DMS 273 (cell line): ENCODE data around the gene POLR2J3.
"Not testable (repeated sequence)": the region's sequence is repeated elsewhere in the genome, so short reads cannot be mapped to it uniquely, and the experiment has no call there.

Experiments
- DNase-seq: peaks from one replicate; lab custom pipeline; 2025; ENCODE audit not compliant: unreplicated experiment; lab: John Stamatoyannopoulos, UW

POLR2J3 gene

DNA sequence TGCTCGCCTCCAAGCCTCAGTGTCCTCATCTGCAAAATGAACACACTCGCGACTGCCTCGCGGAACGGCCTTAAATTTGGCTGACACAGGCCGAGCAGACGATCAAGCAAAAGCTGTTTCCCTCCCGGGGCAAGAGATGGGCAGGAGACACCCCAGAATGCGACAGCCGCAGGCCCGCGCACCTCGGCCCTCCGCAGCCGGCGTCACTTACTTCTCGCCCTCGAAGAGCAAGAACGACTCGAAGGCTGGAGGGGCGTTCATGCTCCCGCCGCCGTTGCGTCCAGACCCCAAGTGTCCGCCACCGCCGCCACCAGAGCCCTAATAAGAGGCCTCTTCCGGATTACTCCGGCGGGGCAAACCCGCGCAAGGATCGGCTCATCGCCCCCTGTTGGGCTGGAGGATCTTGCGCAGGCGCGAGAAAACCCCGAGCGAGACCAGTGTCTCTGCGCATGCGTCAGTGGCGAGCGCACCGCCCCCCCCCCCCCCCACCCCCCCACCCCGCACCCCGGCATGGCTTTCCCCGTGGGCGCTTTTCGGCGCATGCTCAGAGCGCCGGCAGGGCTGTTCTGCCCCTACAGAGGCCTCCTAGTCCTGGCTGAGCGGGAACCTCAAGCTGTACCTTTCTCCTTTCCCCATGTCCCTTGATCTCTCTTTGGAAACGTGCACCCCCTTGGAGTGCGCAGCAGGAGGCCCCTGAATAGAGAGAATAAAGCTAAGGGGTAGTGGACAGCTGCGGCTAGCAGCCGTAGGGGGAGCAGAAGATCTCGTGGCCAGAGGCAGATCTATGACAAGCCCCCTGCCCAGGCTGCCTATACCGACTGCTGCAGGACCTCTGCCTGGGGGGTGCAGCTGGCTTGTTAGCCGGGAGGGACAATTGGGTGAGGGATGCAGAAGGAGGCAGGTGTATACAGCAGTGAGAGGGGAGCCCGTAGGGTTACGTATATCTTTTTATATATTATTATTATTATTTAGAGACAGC is at the start of gene POLR2J3:
Gene POLR2J3 (minus strand): TSS at position 323 of the 979 bp plus-strand sequence. CDS start 62 bp downstream, at position 261.
- DNase-seq, result not testable (repeated sequence)

GRCh38 chr7:102618122-102618521 is 45.7 kb upstream of the POLR2J3 start:
- not testable (repeated sequence) for DNase-seq

GRCh38 chr7:102616507-102617125 is 44.2 kb upstream of the POLR2J3 start, which contains the start of gene RASA4:
RASA4 (minus strand) TSS chr7:102616756; CDS start chr7:102616689, 67 bp downstream.
- DNase-seq, result not testable (repeated sequence)

DNA sequence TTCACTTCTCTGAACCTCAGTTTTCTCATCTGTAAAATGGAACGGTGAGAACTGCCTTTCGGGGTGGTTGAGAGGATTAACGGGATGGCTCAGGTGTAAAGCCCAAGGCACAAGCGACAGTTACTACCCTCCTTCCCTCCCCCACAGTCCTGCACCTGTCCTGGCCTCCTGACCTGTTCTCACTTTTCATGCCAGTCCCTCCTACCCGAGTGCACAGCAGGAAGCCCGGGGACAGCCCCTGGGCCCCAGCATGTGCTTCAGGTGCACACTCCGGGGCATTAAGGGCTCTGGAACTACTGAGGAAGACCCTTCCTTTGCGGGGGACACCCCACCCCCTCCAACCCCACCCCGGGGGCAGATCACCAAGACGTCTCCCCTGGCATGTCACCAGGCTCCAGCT is 43.5 kb upstream of the POLR2J3 start:
- DNase-seq, result not testable (repeated sequence)

DNA sequence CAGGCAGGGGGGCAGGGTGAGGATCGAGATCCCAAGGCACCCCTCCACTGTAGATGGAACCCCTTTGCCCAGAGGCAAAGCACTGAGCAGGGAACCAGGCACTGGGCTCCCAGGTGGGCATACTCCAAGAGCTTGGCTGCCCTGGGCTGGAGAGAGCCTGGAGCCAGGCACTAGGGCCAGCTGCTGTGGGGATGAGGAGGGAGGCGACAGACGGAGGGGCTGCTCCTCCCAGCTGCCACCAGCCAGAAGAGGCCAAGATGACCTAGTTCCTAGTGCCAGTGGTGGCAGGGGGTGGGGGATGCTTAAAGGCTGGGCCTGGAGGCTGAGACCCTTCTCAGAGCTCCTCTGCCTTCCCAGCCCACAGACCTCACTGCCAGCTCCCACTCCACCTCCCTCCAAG is 42.5 kb upstream of the POLR2J3 start:
- not testable (repeated sequence) for DNase-seq

DNA sequence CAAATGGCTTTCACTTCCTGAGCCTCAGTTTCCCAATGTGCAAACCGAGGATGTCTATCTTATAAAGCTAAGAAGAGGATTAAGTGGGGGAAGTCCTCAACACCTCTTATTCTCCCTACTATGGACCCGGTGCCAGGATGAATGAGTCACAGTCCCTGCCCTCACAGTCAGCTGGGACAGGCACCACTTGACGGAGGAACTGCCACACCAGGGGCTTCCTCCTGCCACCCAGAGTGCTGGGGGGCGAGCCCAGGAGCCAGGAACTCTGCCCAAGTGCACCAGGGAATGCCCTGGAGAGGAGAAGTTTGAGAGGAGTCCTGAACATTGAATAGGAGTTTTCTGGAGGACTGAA is 41.9 kb upstream of the POLR2J3 start:
- DNase-seq, result not testable (repeated sequence)

GRCh38 chr7:102613575-102614345 is 41.4 kb upstream of the POLR2J3 start:
- not testable (repeated sequence) for DNase-seq

GRCh38 chr7:102611675-102612325 is 39.4 kb upstream of the POLR2J3 start:
- not testable (repeated sequence) for DNase-seq

DNA sequence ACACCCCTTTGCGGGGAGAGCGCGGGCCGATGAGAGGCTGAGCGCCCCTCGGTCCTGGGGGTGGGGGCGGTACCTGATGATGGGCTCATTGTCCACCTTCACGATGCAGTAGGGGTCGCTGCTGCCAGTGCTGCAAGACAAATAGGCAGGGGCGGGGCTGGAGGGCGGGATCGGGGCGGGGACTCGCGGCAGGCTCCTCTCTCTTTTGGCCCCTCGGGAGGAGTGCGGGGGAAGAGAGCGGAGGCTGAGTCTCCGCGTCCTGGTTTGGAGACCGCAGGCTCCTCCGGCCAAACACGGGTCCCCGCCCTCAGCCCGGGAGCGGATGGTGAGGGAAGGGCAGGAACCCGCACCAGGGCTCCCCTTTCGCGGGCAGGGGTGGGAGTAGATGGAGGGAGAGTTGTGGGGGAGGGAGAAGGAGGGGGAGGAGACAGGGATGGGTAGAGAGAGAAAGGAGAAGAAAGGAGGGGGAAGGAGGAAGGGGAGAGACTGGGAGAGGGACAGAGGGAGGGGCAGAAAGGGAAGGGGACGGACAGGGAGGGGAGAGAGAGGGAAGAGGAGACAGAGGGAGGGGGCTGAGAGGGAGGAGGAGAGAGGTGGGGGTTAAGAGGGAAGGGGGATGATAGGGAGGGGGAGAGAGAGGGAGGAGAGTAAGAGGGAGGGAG is 38.8 kb upstream of the POLR2J3 start:
- not testable (repeated sequence) for DNase-seq

- DNase-seq, result not testable (repeated sequence)
Observed at GRCh38 chr7:102610441-102610840, 38.1 kb upstream of the POLR2J3 start.

DNA sequence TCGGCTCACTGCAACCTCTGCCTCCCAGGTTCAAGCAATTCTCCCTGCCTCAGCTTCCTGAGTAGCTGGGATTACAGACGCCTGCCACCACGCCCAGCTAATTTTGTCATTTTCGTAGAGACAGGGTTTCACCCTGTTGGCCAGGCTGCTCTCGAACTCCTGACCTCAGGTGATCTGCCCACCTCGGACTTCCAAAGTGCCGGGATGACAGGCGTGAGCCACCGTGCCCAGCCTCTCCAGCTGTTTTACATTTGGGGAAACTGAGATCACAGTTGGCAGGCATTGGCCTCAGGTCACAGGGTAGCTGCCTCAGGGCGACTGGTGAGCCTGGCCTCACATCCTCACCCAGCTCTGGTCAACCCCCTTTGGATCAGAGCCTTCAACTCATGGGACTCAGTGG is 37.4 kb upstream of the POLR2J3 start:
- not testable (repeated sequence) for DNase-seq

DNA sequence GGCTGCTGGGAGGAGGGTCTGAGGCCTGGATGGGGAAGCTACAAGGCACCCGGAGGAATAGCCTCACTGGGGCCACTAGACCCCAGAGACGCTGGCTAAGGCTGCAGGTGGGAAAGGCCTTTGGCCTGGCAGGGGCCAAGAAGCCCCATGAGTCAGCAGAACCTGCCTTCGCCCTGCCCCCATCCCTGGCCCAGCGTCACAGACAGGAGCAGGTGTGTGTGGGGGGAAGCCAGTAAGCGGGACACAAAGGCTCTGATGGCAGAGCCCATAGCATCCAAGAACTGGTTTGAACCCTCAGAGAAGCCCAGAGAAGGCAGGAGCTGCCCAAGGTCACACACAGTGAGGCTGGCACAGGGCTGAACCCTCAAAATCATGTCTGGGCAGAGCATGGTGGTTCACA is 34.5 kb upstream of the POLR2J3 start:
- not testable (repeated sequence) for DNase-seq

DNA sequence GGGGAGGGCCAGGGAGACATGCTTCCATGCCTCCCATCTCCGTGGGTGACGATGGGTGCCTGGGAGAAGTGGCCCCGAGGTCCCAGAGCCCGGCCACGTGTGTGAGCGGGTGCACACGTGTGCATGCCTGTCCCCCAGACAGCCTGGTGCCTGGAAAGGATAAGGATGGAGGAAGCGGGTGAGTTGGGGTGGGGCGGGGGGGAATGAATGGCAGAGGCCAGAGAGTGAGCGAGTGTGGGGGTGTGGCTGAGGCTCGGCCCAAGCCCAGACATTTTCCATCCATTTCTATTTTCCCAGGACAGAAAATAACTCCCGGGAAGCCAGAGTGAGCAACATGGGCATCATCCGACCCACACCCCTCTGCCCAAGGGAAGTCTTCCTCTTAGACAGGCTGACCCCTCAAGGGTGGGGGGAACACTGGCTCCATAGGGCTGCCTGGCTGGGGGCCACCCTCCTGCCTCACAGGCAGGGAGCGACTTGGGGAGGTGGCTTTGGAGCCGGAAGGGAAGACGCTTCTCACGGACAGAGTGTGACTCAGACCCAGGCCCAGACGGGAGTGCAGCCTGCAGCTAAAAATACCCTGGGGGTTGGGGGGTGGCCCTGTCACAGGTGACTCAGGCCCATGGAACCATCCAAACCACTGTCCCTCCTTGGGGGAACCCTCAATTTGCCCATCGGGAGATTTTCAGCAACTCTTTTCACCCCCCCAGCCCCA is 32.2 kb upstream of the POLR2J3 start:
- not testable (repeated sequence) for DNase-seq

DNA sequence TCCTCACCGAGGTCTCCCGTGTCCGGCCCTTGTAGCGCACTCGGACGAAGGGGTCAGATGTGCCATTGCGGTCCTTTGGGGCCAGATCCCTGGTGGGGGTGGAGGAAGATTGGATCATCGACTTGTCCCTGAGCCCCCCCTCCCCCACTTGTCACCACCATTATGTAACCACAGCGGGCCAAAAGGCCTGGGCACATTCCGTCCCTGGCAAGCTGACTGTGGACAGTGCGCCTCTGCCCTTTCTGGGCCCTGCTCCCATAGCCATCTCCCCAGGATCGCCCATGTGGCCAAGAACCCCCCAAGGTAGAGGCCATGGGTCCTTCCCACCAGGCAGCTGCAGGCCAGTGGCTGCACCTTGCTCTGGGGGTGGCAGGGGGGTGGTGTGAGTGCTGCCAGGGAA is 29.9 kb upstream of the POLR2J3 start:
- not testable (repeated sequence) for DNase-seq

GRCh38 chr7:102599699-102600098 is 27.3 kb upstream of the POLR2J3 start:
- not testable (repeated sequence) for DNase-seq

- not testable (repeated sequence) for DNase-seq
Observed at GRCh38 chr7:102596036-102596435, 23.7 kb upstream of the POLR2J3 start.

DNA sequence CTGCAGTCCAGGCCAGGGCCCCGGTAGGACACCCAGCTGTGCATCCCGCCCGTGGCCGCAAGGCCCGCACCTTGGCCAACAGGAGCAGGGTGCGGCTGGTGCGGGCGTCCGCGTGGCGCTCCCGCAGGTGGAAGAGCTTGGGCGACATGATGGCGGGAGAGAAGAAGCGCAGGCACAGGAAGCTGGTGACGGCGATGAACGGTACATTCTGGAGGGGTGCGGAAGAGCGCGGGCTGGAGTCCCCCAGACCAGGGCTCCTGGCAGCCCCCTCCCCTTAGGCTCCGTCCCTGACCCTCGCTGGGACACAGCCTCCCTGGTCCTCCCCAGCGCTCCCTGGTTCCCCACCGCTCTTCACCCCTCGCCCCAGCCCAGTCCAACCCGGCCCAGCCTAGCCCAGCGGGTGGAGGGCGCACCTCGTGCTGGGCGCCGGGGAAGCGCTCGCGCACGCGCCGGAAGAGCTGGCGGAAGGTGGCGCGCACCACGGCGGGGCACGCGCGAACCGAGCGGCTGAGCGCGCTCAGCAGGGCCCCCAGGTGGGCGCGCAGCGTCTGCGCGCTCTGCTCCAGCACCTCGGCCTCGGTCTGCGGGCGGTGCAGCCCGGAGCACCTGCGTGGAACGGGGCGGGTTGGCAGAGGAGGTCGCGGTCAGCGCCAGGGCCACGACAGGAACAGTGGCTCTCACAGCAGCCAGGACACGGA is 21.4 kb upstream of the POLR2J3 start:
- DNase-seq, result not testable (repeated sequence)

DNA sequence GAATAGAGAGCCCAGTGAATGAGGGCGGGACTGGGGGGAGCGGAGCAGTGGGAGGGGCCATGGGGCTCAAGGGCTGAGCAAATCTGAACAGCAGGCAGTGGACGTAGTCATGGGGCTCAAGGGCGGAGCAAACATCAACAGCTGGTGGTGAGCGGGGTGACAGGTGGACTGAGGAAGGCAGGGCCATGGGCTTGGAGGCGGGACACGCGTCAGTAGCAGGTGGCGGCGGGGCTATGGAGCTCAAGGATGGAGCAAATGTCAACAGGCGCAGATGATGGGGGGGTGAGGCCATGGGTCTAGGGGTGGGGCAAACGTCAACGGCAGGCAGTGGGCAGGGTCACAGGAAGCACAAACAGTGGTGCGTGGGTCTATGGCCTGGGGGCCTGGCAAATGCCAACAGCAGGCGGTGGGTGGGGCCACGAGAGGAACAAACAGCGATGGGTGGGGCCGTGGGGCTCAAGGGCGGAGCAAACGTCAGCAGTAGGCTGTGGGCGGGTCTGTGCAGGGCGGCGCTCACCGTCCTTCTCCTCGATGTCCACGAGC is 20.2 kb upstream of the POLR2J3 start:
- DNase-seq, result not testable (repeated sequence)
